GM21515 (cell line): ENCODE results near the gene HCN1.
"Not testable (repeated sequence)": the region's sequence is repeated elsewhere in the genome, so short reads cannot be mapped to it uniquely, and the experiment has no call there.

Experiments
- ATAC-seq: cut with Tn5 transposase; IDR thresholded peaks from one replicate; pipeline ENCODE4 v1.9.1; 2021; ENCODE audit not compliant: unreplicated experiment

The HCN1 gene

GRCh38 chr5:45312627-45313026 lies 383.6 kb downstream of the HCN1 start:
- not testable (repeated sequence) for ATAC-seq

- no peak for ATAC-seq
These were observed 400.9 kb downstream of the HCN1 start for GRCh38 chr5:45295231-45295630.

DNA sequence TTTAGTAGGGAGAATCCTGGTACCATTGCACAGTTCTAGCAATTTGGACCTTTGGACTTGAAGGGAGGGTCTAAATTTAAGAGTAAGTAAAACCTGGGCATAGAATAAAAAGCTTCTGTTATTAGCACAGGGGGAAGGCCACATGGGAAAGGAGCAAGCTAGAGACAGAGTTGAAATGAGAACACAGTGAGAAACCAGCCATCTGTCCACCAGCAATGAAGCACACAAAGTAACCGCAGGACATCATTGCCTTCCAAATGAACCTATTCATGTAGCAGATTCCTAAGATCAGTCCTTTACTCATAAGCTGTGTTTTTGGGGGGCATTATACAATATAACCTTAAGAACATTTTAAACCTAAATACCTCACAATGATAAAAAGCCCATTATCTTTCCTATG lies 407.4 kb downstream of the HCN1 start:
- no peak for ATAC-seq

DNA sequence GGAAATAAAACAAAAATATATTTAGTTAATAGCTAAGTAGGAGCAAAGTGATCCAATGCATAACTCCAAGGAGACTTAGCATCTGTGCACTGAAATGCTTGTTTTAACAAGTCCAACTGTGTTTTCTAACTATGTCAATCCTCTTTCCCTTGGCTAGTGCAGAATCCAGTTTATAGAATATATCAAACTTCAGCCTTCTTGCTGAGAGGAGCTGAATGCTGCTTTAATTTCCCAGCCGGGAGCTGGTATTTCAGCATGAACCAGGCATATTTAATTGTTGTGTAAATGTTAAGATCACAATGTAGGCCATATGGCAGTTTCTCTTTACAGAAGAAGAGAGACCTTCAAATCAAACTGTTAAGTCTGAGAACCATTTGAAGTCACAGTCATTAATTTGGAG lies 411.7 kb downstream of the HCN1 start:
- ATAC-seq = no peak

DNA sequence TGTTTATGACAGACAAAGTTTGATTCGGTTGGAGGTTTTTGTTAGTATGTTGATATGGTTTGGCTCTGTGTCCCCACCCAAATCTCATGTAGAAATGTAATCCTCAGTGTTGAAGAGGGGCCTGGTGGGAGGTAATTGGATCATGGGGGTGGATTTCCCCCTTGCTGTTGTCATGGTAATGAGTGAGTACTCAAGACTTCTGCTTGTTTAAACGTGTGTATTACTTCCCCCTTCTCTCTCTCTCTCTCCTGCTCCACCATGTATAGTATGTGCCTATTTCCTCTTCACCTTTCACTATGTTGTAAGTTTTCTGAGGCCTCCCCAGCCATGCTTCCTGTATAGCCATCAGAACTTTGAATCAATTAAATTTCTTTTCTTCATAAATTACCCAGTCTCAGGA lies 415.1 kb downstream of the HCN1 start:
- no peak for ATAC-seq

GRCh38 chr5:45279109-45279508 lies 417.1 kb downstream of the HCN1 start:
- ATAC-seq = no peak

DNA sequence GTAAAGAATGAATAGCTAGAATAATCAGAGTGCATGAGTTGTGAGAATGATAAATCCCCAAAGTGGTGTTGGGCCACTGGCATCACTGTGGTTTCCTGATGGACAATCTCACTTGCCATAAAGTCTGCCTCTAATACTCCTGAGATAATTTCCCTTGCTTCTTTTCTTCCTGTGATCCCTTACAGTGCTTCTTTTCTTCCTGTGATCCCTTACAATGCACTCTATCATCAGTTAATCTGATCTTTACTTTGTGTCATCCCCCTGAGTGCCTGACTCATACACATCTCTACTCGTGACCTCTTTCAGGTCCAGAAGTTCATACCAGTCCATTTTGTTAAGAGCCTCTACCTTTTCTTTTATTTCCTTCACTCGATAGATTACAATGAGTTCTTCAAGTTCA lies 418.3 kb downstream of the HCN1 start:
- ATAC-seq = no peak

GRCh38 chr5:45274241-45274640 lies 421.9 kb downstream of the HCN1 start:
- no peak for ATAC-seq

- ATAC-seq = no peak
These were observed 424.6 kb downstream of the HCN1 start for GRCh38 chr5:45271626-45272025.

GRCh38 chr5:45264447-45264846 lies 431.7 kb downstream of the HCN1 start:
- ATAC-seq = no peak

- no peak for ATAC-seq
These were observed 434.1 kb downstream of the HCN1 start for GRCh38 chr5:45262061-45262590.

GRCh38 chr5:45261125-45261524 lies 435.1 kb downstream of the HCN1 start:
- ATAC-seq = no peak

- ATAC-seq = no peak
These were observed 435.9 kb downstream of the HCN1 start for GRCh38 chr5:45260292-45260691.

- no peak for ATAC-seq
These were observed 443.2 kb downstream of the HCN1 start for GRCh38 chr5:45252978-45253377.

GRCh38 chr5:45252541-45252940 lies 443.6 kb downstream of the HCN1 start:
- no peak for ATAC-seq

DNA sequence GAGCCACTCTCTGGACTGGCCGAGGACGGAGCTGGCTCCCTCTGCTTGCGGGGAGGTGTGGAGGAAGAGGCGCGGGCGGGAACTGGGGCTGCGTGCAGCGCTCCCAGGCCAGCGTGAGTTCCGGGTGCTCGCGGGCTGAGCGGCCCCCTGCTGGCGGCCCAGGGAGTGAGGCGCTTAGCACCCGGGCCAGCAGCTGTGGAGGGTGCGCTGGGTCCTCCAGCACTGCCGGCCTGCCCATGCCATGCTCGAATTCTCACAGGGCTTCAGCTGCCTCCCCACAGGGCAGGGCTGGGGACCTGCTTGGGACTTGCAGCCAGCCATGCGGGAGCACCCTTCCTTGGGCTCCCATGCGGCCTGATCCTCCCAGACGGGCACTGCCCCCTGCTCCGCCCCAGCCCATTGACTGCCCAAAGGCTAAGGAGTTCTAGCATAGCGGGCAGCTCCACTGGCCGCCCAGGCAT lies 470.6 kb downstream of the HCN1 start:
- ATAC-seq = no peak

GRCh38 chr5:45205403-45205961 lies 490.7 kb downstream of the HCN1 start:
- no peak for ATAC-seq
